Panc1 (cell line): ENCODE results near the gene GNPNAT1. TPM values are rescaled to one million over a fixed set of nuclear protein-coding genes. Genes with fewer than 3 reads are reported as not detected.

ENCODE experiments used
- ATAC-seq: fragments of 200-7000 bp; cut with Tn5 transposase; 2 replicates; pipeline ENCODE4 v1.9.1; 2020; ENCODE audit warnings: mild to moderate bottlenecking, moderate library complexity
- BruUV-seq: library from RNA; stranded (reverse); fragments of 400-500 nt; replicated peaks from 2 replicates; lab custom pipeline; 2021; lab: Mats Ljungman, UMichigan
- CTCF ChIA-PET: fragments of 300-600 bp; sonication (Branson Sonifier 250); formaldehyde crosslinking; loops from one replicate; lab custom pipeline; 2022; ENCODE audit warnings: antibody characterized with exemption; lab: Charles Lee
- POLR2A ChIA-PET: fragments of 300-600 bp; sonication (Branson Sonifier 250); formaldehyde crosslinking; loops from one replicate; lab custom pipeline; 2022; ENCODE audit warnings: antibody characterized with exemption; lab: Charles Lee
- DNase-seq: peaks from one replicate; pipeline ENCODE4 v3.0.0-alpha.2; 2010; ENCODE audit warnings: low read depth, low spot score
- H3K27ac ChIP-seq: 2 replicates; pipeline ENCODE4 v1.5.1; 2011; ENCODE audit warnings: mild to moderate bottlenecking, low read length, inconsistent platforms
- H3K27me3 ChIP-seq: fragments of 200-500 bp; sonication (Bioruptor generic); 2 replicates; pipeline ENCODE4 v1.6.0; 2014; ENCODE audit warnings: low read length, inconsistent platforms; ENCODE audit not compliant: control insufficient read depth, insufficient read depth
- H3K36me3 ChIP-seq: fragments of 200-500 bp; sonication (Bioruptor generic); 2 replicates; pipeline ENCODE4 v1.5.1; 2014; ENCODE audit warnings: inconsistent platforms, mild to moderate bottlenecking, low read length, moderate library complexity; ENCODE audit not compliant: control insufficient read depth, insufficient read depth
- H3K4me1 ChIP-seq: 2 replicates; pipeline ENCODE4 v1.5.1; 2011; ENCODE audit warnings: inconsistent platforms, mild to moderate bottlenecking, low read length, moderate library complexity; ENCODE audit not compliant: control insufficient read depth, insufficient read depth
- H3K4me3 ChIP-seq, 2 experiments: 2 replicates each; pipeline ENCODE4 v1.5.1; 2011 to 2012; ENCODE audit warnings: low read depth in 2 of 2, low read length in 2 of 2, mild to moderate bottlenecking in 2 of 2, inconsistent platforms in 1 of 2, moderate library complexity in 1 of 2
- H3K9me3 ChIP-seq: fragments of 200-500 bp; sonication (Bioruptor generic); 2 replicates; pipeline ENCODE4 v1.5.1; 2014; ENCODE audit warnings: low read depth, mild to moderate bottlenecking, inconsistent platforms, low read length, moderate library complexity; ENCODE audit not compliant: control insufficient read depth, insufficient read depth
- POLR2AphosphoS5 ChIP-seq: IDR thresholded peaks from 2 replicates; pipeline ENCODE4 v1.6.1; 2012; ENCODE audit warnings: mild to moderate bottlenecking, low read depth, low read length, moderate library complexity
- SIN3A ChIP-seq: IDR thresholded peaks from 2 replicates; pipeline ENCODE4 v1.6.1; 2012; ENCODE audit warnings: low read depth, mild to moderate bottlenecking, low read length, moderate library complexity, borderline replicate concordance; ENCODE audit not compliant: insufficient read depth
- TCF7L2 ChIP-seq: IDR thresholded peaks from 2 replicates; pipeline ENCODE4 v1.6.1; 2011; ENCODE audit warnings: mild to moderate bottlenecking, low read depth, low read length, inconsistent platforms
- in situ Hi-C: cut with HindIII; loops from 2 replicates; pipeline ENCODE4 v1.10.0; 2016; ENCODE audit warnings: low sequenced_read_pairs, low pct_unique_long_range_greater_than_20kb
- intact Hi-C: fragments of 100-400 bp; cut with micrococcal nuclease; formaldehyde crosslinking; loops from one replicate; pipeline ENCODE4 v1.10.0; 2022; ENCODE audit not compliant: unreplicated experiment
- total RNA-seq: library from RNA; stranded (reverse); gene quantifications from one replicate; pipeline ENCODE4 v1.2.1, GENCODE V29; 2021; ENCODE audit not compliant: unreplicated experiment
- TF ChIP-seq, protein P1 (sequence below), 2 experiments: IDR thresholded peaks; 2 replicates each; pipeline ENCODE4 v1.6.1; 2011 to 2012; ENCODE audit warnings: low read depth in 2 of 2, control low read depth in 1 of 2, low read length in 1 of 2, mild to moderate bottlenecking in 1 of 2, moderate library complexity in 1 of 2; ENCODE audit not compliant: insufficient read depth in 1 of 2
- TF ChIP-seq, protein P2 (sequence below): fragments of 450-650 bp; IDR thresholded peaks from 2 replicates; pipeline ENCODE4 v1.5.1; 2017; ENCODE audit warnings: mild to moderate bottlenecking

GNPNAT1 gene
- total RNA-seq, 1 experiment from 2014 or later: 22.2 TPM

DNA sequence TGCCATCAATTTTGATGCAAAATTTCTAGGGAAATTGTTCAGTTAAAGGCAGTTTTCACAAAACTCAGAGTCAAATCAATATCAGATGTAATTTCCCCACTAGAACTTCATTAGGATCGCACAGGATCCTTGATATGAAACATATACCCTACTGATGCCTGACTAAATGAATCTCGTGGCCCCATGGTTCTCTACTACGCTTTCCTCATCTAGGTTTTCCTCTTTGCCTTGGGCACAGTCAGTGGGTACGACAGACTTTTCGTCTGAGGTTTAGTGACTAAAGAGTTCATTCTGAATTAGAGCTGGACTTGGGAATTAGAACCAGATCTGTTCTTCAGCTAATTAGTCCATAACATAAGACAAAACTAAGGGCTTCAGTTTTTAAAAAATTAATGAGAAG is 42.5 kb upstream of the GNPNAT1 start:
- no peaks in the 10 kb centered on the region for H3K27me3 ChIP-seq
- ATAC-seq: no peak
- POLR2A ChIA-PET: interaction anchor here (0.7 kb wide), 1 partner anchor 413 kb away, joined by 6 read pairs; no protein-coding TSS in a partner anchor
- no TSS peak for BruUV-seq
- H3K9me3 ChIP-seq: no peaks in the 10 kb centered on the region
- no peaks in the 10 kb centered on the region for H3K36me3 ChIP-seq
- intact Hi-C loops (no loop called here), in situ Hi-C loops (no loop called here)
- no peak for DNase-seq
- no peak overlapping the region for H3K27ac ChIP-seq
- TF ChIP-seq TCF7L2 (no peak), POLR2AphosphoS5 (no peak), SIN3A (no peak)
- TF ChIP-seq, protein P1, sequence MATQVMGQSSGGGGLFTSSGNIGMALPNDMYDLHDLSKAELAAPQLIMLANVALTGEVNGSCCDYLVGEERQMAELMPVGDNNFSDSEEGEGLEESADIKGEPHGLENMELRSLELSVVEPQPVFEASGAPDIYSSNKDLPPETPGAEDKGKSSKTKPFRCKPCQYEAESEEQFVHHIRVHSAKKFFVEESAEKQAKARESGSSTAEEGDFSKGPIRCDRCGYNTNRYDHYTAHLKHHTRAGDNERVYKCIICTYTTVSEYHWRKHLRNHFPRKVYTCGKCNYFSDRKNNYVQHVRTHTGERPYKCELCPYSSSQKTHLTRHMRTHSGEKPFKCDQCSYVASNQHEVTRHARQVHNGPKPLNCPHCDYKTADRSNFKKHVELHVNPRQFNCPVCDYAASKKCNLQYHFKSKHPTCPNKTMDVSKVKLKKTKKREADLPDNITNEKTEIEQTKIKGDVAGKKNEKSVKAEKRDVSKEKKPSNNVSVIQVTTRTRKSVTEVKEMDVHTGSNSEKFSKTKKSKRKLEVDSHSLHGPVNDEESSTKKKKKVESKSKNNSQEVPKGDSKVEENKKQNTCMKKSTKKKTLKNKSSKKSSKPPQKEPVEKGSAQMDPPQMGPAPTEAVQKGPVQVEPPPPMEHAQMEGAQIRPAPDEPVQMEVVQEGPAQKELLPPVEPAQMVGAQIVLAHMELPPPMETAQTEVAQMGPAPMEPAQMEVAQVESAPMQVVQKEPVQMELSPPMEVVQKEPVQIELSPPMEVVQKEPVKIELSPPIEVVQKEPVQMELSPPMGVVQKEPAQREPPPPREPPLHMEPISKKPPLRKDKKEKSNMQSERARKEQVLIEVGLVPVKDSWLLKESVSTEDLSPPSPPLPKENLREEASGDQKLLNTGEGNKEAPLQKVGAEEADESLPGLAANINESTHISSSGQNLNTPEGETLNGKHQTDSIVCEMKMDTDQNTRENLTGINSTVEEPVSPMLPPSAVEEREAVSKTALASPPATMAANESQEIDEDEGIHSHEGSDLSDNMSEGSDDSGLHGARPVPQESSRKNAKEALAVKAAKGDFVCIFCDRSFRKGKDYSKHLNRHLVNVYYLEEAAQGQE (IDR thresholded peaks at IDR 0.05; ENCODE audit: insufficient read depth in 1 of 2, low read depth in 2 of 2, low read length in 1 of 2): no peak
- TF ChIP-seq, protein P2, sequence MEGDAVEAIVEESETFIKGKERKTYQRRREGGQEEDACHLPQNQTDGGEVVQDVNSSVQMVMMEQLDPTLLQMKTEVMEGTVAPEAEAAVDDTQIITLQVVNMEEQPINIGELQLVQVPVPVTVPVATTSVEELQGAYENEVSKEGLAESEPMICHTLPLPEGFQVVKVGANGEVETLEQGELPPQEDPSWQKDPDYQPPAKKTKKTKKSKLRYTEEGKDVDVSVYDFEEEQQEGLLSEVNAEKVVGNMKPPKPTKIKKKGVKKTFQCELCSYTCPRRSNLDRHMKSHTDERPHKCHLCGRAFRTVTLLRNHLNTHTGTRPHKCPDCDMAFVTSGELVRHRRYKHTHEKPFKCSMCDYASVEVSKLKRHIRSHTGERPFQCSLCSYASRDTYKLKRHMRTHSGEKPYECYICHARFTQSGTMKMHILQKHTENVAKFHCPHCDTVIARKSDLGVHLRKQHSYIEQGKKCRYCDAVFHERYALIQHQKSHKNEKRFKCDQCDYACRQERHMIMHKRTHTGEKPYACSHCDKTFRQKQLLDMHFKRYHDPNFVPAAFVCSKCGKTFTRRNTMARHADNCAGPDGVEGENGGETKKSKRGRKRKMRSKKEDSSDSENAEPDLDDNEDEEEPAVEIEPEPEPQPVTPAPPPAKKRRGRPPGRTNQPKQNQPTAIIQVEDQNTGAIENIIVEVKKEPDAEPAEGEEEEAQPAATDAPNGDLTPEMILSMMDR: no peak
- no peak overlapping the region for H3K4me3 ChIP-seq
- H3K4me1 ChIP-seq: no peaks in the 10 kb centered on the region
- CTCF ChIA-PET: no interaction called here

DNA sequence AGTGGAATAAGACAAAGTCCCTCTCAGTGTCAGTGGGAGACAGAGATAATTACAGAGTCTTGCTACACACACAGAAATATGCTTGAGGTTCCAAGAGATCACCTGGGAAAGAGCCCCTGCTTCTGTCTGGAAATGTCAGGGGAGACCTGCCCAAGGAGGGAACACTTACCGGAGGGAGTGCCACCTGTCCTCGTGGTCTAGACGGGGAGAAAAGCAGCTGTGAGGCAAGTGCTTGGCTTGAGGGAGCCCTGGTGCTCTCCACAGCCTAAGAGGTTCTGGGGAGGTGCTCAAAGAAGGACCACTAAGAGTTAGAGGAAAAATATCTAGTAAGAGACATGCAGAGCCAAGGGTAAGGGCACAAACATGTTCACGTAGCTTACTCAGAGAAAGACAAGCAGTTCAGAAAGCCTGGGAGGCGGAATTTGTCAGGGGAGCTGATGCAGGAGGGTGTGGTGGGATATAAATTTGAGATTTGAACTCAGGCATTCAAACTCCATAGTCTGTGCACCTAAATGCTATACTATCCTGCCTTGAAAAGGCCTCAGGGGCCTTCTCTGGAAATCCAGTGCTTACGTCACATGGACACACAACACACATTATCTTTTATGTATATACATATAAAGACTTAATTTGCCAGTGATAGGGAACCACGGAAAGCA is 38.2 kb upstream of the GNPNAT1 start:
- Histone ChIP-seq H3K36me3 (no peaks in the 10 kb centered on the region), H3K4me3 (no peak overlapping the region), H3K27me3 (no peaks in the 10 kb centered on the region), H3K4me1 (no peaks in the 10 kb centered on the region), H3K27ac (no peak overlapping the region), H3K9me3 (no peaks in the 10 kb centered on the region)
- BruUV-seq: no TSS peak
- CTCF ChIA-PET: no interaction called here
- in situ Hi-C loops: no loop called here
- intact Hi-C loops: loop anchor here (5.0 kb wide), 1 partner anchor 133 kb away; no protein-coding TSS in a partner anchor
- POLR2A ChIA-PET: no interaction called here
- no peak for ATAC-seq
- TF ChIP-seq, protein P2: no peak
- TF ChIP-seq POLR2AphosphoS5: no peak
- no peak for TF ChIP-seq TCF7L2
- TF ChIP-seq, protein P1 (IDR thresholded peaks at IDR 0.05; ENCODE audit: insufficient read depth in 1 of 2, low read depth in 2 of 2, low read length in 1 of 2): no peak
- TF ChIP-seq SIN3A: no peak
- DNase-seq: no peak
